T-helper 9 cell (primary cell): Measurements from ENCODE around the gene RAB43.
"Not testable (repeated sequence)": the region's sequence is repeated elsewhere in the genome, so short reads cannot be mapped to it uniquely, and the experiment has no call there.

ENCODE experiments used
- DNase-seq: peaks from one replicate; pipeline ENCODE4 v3.0.0-alpha.2; 2020
- total RNA-seq, 2 donors: gene quantifications; one replicate each; lab custom pipeline; 2026; lab: John Stamatoyannopoulos, UW

RAB43 gene
- 3.3 to 6.8 reads per million in 2 donors for total RNA-seq

DNA sequence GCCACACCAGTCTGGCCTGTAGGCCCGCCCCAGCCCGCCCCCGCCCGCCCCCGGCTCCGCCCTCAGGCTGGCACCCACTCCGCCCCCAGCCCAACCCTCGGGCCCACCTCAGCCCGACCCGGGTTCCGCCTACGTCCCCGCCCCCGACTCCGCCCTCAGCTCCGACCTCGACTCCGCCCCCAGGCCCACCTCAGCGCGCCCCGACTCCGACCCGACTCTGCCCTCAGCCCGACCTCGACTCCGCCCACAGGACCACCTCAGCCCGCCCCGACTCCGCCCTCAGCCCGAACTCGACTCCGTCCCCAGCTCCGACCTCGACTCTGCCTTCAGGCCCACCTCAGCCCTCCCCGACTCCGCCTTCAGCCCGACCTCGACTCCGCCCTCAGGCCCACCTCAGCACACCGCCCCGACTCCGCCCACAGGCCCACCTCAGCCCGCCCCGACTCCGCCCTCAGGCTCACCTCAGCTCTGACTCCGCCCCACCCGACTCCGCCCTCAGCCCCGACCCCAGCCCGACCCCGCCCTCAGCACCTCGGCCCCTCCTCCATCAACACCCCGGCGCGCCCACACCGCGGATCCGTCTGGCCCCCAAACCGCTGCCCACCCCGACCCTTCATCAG is at the start of gene RAB43:
TSS of gene RAB43 (minus strand) at position 13 of the 620 bp plus-strand sequence. CDS start 315 bp downstream, outside the sequence.
- DNase-seq = peak; percentile 88

GRCh38 chr3:129166579-129167332 is 45.2 kb upstream of the RAB43 start:
- DNase-seq = no peak

DNA sequence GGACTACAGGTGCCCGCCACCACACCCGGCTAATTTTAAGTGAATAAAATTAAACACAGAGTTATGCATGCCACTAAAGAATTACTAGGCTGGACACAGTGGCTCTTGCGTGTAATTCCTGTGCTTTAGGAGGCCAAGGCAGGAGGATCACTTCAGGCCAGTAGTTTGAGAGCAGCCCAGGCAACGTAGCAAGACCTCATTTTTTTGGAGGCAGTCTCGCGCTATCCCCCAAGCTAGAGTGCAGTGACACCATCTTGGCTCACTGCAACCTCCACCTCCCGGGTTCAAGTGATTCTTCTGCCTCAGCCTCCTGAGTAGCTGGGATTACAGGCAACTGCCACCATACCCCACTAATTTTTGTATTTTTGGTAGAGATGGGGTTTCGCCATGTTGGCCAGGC is 44.0 kb upstream of the RAB43 start:
- not testable (repeated sequence) for DNase-seq

- no peak for DNase-seq
Measured at GRCh38 chr3:129164500-129164899, 42.9 kb upstream of the RAB43 start.

- no peak for DNase-seq
Measured at GRCh38 chr3:129162729-129163579, 41.4 kb upstream of the RAB43 start.

DNA sequence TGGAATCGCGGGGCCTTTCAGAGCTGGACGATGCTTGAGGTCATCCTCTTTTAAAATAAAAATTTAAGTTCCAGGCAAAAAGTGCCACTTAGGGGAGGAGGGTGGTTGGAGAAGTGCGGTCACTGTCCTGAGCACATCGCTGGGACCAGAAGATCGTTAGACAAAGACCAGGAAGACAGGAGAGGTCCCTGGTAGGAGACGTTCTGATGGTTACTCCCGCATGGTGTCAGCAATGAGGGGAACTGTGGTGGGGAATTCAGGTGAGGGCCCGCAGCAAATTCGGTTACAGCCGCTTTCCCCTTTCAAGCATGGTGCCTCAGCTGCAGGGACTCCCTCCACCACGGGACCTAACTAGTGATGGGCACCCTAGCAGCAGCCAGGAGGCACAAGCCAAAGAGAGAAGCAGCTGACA is 40.3 kb upstream of the RAB43 start:
- DNase-seq = no peak

DNA sequence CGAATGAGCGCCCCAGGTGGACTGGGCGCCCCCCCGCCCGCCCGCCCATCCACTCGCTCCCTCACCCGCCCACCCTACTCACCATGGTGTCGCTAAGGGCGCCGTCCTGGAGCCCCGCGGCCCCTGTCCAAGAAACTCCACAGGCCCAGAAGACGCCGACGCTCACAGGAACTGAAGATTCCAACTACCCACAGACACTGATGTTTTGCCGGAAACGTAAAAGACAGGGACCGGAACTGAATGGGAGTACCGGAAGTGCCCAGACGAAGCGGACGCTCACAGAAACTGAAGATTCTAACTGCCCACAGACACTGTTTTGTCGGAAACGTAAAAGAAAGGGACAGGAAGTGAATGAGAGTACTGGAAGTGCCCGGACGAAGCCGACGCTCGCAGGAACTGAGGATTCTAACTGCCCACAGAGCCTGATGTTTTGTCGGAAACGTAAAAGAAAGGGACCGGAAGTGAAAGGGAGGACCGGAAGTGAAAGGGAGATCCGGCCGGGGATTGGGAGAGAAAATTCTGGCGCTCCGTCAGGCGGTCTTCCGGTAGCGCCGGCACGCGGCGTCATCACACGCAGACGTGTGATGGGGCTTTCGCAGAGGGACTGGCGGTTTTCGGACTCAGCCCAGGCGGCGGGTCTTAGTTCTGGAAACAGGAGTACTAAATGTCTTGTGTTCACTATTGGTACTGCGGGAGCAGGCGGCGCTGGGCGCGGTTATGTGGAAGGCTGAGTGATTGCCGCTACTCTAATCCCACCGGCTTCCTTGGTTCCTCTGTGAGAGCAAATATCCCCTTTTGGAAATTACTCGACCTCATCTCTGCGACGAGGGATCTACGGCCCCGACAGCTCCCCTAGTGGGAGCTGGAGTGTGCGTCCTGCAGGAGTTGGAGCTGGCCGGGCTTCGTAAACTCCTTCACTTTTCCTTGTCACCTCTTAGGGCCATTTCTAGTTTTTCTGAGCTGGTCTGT is 39.6 kb upstream of the RAB43 start, which contains the start of gene ISY1:
TSS of gene ISY1 (minus strand) at position 173 of the 969 bp plus-strand sequence. CDS start at position 85, 88 bp downstream.
- peak; percentile 79 for DNase-seq

GRCh38 chr3:129144786-129145185 is 23.2 kb upstream of the RAB43 start:
- DNase-seq = no peak

DNA sequence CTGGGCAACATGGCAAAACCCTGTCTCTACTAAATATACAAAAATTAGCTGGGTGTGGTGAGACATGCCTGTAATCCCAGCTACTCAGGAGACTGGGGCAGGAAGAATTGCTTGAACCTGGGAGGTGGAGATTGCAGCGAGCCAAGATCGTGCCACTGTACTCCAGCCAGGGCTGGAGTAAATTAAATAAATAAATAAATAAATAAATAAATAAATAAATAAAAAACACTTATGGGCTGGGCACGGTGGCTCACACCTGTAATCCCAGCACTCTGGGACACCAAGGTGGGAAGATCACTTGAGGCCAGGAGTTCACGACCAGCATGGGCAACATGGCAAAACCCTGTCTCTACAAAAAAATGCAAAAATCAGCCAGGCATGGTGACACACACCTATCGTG is 19.4 kb upstream of the RAB43 start:
- not testable (repeated sequence) for DNase-seq

- no peak for DNase-seq
Measured at GRCh38 chr3:129139911-129140310, 18.3 kb upstream of the RAB43 start.

GRCh38 chr3:129136275-129136674 is 14.7 kb upstream of the RAB43 start:
- DNase-seq = not testable (repeated sequence)

DNA sequence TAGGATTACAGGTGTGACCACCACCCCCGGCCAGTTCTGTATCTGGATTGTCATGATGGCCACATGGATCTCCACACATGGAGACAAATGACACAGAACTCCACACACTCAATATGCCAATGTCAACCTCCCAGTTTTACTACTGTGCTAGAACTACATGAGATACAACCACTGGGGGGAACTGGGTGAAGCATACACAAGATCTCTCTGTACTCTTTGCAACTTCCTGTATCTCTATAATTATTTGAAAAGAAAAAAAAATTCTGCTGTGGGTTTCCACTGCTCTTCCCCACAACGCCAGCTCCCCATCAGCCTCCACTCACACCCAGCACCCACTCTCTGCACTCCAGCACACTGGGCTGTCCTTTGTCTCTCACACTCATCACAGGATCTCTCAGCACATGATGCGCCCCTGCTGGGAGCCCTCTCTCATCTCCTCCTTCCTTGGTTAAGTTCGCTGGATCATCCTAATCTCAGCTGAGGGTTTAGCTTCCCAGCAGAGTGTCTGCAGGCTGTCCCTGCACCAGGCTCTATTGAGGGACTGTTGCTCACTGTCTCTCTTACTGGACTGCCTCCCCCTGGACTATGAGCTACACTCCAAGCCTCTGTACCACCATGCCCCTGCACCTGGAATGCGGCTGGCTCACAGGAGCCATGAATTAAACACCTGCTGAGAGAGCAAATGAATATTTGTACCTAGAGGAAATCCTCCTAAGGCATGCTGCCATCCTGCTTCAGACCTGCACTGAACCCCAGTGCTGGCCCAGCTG is 10.7 kb upstream of the RAB43 start:
- no peak for DNase-seq

- DNase-seq = no peak
Measured at GRCh38 chr3:129131465-129132088, 10.0 kb upstream of the RAB43 start.

DNA sequence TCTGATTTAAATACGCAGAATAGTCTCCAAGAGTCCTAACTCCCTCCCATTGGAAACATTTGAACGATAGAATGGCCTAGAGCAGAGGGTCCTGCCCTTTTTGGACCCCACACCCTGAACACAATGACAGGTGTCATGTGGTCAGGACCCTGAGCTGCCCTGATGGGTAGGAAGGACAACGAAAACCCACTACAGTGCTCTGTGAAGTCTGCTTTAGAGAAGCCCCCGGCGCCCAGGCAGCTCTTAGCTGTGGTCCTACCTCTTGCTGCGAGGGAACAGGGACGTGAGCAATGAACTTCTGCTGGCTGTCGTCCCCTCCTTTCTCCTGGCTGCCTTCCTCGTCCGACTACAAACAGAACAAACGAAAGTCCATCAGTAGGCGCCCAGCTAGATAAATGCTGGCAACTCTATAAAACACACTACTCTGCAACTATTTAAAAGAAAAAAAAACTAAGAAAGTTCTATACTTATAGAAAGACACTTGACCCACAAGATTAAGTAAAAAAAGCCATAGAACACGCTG is 8.7 kb upstream of the RAB43 start:
- no peak for DNase-seq

DNA sequence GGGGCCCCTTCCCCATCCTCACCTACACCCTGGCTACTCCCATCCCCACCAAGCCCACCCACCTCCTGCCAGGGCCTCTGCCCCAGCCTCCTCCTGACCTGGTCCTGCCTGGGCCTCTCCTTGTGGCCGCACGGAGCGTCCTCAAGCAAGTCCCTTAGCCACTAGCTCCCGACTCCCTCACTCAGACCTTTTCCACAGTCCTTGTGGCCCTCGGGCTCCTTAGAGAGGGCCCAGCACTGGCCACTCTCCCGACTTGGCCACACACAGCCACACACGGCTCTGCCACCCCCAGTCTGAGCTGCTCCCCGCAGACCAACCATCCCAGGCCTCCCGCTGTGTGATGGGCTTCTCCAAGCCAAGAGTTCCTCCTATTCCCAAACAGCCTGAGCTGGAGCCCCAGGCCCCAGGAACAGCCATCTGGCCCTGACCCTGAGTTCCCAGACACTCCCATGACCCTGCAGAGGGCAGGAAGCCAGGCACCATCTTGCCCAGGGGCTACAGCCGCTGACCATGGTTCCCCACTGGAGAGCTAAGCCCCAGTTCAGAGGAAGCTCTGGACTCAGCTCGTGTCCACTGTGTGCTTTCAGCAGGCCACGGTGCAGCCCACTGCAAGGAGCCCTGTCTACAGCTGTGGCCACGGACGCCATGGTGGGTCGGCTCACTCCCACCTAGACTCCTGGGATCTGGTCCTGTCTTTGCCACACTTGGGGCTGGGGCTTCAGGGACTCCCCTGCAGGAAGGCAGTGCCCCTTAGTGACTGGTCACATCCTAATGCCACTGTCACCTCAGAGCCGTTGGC is 7.0 kb upstream of the RAB43 start:
- no peak for DNase-seq

DNA sequence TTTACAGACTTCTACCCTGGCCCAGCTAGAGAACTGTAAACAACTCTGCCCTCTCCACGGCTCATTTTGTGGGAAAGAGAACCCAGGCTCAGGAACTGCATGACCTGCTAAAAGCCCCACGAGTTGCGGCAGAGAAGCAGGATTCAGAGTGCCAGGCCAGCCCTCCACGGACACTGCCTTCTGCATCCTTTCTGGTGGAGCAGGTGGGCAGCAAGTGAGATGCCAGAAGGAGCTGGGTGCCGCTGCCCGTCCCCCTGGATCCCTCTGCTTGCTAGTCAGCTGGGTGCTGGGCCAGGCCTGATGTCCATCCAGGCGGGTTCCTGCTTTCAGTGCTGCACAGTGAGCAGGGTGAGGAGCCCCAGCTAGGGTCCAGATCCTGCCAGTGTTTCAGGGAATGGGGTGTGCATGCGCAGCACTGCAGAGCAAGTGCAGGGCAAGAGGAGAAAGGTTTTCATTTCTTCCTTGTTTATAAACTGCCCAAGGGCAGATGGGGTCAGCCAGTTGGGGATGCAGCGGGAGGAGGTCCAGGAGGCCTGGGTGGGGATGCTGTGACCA is 5.2 kb upstream of the RAB43 start:
- DNase-seq = no peak

DNA sequence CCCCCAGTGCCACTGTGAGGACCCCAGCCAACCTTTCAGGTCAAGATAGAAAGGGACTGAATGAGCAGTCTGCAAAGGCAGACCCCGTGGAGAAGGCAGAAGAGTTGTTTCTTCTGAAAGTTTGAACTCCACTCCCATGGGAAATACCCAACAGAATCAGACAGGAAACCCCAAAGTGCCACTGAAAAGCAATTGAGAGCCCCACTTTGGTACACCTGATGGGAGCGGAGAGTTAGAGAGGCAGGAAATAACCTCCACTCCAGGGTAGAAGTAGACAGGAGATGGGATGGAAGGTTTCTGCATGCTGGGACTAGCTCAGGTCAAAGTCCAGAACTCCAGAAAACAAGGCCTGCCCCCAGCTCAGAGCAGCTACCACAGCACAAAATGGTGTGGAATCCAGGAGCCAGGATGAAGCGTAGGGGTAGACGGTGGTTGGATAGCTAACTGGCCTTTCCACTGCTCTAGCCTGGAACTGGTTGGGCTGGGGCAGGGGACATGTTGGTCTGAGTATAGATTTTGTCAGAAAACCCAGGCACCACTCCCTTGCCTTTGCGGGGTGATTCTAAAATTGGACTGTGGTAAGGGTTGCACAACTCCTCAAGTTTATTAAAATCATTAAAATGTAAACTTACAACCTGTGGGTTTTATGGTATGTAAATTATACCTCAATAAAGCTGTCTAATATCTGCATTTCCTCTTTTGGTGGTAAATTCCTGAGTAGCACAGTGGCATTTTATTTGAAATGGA is 1.9 kb upstream of the RAB43 start:
- peak; percentile 8 for DNase-seq

DNA sequence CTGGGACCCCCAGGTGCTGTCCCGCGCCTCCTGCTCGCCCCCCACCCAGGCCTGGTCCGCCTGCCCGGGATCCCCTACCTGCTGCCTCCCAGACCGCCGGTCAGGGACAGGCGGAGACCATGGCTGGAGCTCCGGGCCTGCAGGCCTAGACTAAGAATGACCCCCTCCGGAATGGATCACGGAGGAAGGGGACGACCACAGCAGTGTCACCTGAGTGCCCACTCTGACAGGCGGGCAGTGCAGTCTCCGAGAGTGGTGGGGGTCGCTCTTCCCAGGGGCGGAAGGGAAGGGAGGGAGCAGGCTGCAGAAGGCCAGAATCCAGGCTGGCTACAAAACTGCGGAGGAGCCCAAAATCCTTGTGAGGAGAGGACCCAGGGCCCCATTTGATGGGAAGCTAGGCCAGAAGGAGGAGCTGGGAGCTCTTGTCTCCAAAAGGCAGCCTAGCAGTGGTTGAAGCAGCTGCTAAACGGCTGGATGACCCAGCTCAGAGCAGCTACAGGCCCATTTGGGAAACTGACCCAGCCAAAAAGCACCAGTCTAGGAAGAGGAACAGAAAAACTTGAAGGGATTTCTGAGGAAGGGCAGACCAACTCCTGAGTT is 908 bp upstream of the RAB43 start:
- DNase-seq = peak; percentile 4
